C4-2B (cell line): ENCODE results near the gene GLYAT.
"Not testable (repeated sequence)": the region's sequence is repeated elsewhere in the genome, so short reads cannot be mapped to it uniquely, and the experiment has no call there.

Experiments used
- H3K27ac ChIP-seq: fragments of 450-650 bp; 2 replicates; pipeline ENCODE4 v1.5.1; 2017
- CTCF ChIP-seq: fragments of 450-650 bp; conservative IDR thresholded peaks from 2 replicates; pipeline ENCODE4 v1.5.1; 2017; ENCODE audit warnings: mild to moderate bottlenecking
- ZFX ChIP-seq: fragments of 450-650 bp; IDR thresholded peaks from 2 replicates; pipeline ENCODE4 v1.6.1; 2017

GLYAT gene

GRCh38 chr11:58726737-58727414 lies 4.9 kb downstream of the GLYAT start:
- no peak for TF ChIP-seq ZFX
- TF ChIP-seq CTCF = no peak
- peak overlapping the region; percentile 63; the same call in 1 of the 2 replicates for H3K27ac ChIP-seq

- H3K27ac ChIP-seq = no peak overlapping the region
- TF ChIP-seq ZFX = no peak
- TF ChIP-seq CTCF = no peak
Measured at GRCh38 chr11:58719406-58720117, 12.2 kb downstream of the GLYAT start.

GRCh38 chr11:58712531-58712930 lies 19.2 kb downstream of the GLYAT start:
- TF ChIP-seq CTCF = no peak
- no peak for TF ChIP-seq ZFX
- no peak overlapping the region for H3K27ac ChIP-seq

- no peak overlapping the region for H3K27ac ChIP-seq
- TF ChIP-seq CTCF (no peak), ZFX (no peak)
Measured at GRCh38 chr11:58711832-58712231, 19.9 kb downstream of the GLYAT start.

GRCh38 chr11:58707767-58708166 lies 24.0 kb downstream of the GLYAT start:
- TF ChIP-seq ZFX (no peak), CTCF (no peak)
- H3K27ac ChIP-seq = no peak overlapping the region

GRCh38 chr11:58696825-58697224 lies 34.9 kb downstream of the GLYAT start:
- H3K27ac ChIP-seq = not testable (repeated sequence)

- H3K27ac ChIP-seq = no peak overlapping the region
- no peak for TF ChIP-seq ZFX
- no peak for TF ChIP-seq CTCF
Measured at GRCh38 chr11:58693026-58693425, 38.7 kb downstream of the GLYAT start.
